HG02642 (cell line): ENCODE results near the gene KIRREL1.

Experiments
- ATAC-seq: cut with Tn5 transposase; IDR thresholded peaks from one replicate; pipeline ENCODE4 v1.9.1; 2021; ENCODE audit warnings: mild to moderate bottlenecking; ENCODE audit not compliant: unreplicated experiment, poor library complexity

The KIRREL1 gene

GRCh38 chr1:157969697-157970485, 23.6 kb upstream of the KIRREL1 start:
- ATAC-seq, result no peak

GRCh38 chr1:157971769-157972168, 21.7 kb upstream of the KIRREL1 start:
- no peak for ATAC-seq

- ATAC-seq, result no peak
Observed at GRCh38 chr1:157975228-157975950, 18.1 kb upstream of the KIRREL1 start.

- no peak for ATAC-seq
Observed at GRCh38 chr1:157976888-157977287, 16.6 kb upstream of the KIRREL1 start.

GRCh38 chr1:157978586-157979403, 14.7 kb upstream of the KIRREL1 start:
- no peak for ATAC-seq

GRCh38 chr1:157982136-157982535, 11.3 kb upstream of the KIRREL1 start:
- ATAC-seq, result no peak

- ATAC-seq, result no peak
Observed at GRCh38 chr1:157983787-157984186, 9.7 kb upstream of the KIRREL1 start.

GRCh38 chr1:157984469-157984868, 9.0 kb upstream of the KIRREL1 start:
- ATAC-seq, result no peak

GRCh38 chr1:157985473-157985872, 8.0 kb upstream of the KIRREL1 start:
- ATAC-seq, result no peak

GRCh38 chr1:157988002-157988401, 5.4 kb upstream of the KIRREL1 start:
- ATAC-seq, result no peak

- ATAC-seq, result no peak
Observed at GRCh38 chr1:157992031-157992832, 1.2 kb upstream of the KIRREL1 start.

- no peak for ATAC-seq
Observed at GRCh38 chr1:157992833-157993146, 655 bp upstream of the KIRREL1 start.

GRCh38 chr1:157993918-157994605, 617 bp downstream of the KIRREL1 start:
- ATAC-seq, result no peak

GRCh38 chr1:157994704-157995582, 1.5 kb downstream of the KIRREL1 start:
- ATAC-seq, result no peak

- ATAC-seq, result no peak
Observed at GRCh38 chr1:157995583-157996169, 2.2 kb downstream of the KIRREL1 start.

GRCh38 chr1:157996433-157996832, 3.0 kb downstream of the KIRREL1 start:
- ATAC-seq, result no peak

GRCh38 chr1:158000507-158000906, 7.1 kb downstream of the KIRREL1 start:
- no peak for ATAC-seq

- no peak for ATAC-seq
Observed at GRCh38 chr1:158002022-158002630, 8.7 kb downstream of the KIRREL1 start.
